ENCODE measurements around the gene FBXO8.
A peak's percentile ranks its signal among the peaks of the same experiment; 100 is the strongest.
"Not testable (repeated sequence)": the region's sequence is repeated elsewhere in the genome, so short reads cannot be mapped to it uniquely, and the experiment has no call there.

Gene FBXO8

DNA sequence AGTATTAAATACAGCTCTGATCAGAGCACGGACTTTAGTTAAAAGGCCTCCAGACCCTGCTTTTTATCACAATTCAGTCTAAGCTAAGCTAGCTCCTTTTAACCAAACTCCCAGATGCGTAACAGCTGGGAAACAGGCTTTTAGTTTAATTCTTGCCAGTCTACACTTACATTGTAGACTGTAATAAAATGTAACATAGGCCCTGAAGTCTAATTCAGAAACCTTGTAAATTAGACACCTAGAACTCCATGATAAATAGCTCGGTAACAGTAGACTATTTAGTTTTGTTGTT lies 20.1 kb downstream of the FBXO8 start:
- TF ChIP-seq, protein P1, sequence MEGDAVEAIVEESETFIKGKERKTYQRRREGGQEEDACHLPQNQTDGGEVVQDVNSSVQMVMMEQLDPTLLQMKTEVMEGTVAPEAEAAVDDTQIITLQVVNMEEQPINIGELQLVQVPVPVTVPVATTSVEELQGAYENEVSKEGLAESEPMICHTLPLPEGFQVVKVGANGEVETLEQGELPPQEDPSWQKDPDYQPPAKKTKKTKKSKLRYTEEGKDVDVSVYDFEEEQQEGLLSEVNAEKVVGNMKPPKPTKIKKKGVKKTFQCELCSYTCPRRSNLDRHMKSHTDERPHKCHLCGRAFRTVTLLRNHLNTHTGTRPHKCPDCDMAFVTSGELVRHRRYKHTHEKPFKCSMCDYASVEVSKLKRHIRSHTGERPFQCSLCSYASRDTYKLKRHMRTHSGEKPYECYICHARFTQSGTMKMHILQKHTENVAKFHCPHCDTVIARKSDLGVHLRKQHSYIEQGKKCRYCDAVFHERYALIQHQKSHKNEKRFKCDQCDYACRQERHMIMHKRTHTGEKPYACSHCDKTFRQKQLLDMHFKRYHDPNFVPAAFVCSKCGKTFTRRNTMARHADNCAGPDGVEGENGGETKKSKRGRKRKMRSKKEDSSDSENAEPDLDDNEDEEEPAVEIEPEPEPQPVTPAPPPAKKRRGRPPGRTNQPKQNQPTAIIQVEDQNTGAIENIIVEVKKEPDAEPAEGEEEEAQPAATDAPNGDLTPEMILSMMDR (IDR thresholded peaks at IDR 0.05; ENCODE audit: low read depth, low read length) = no peak
- no peak overlapping the region for H3K4me3 ChIP-seq (ENCODE audit: low read depth, low read length)
- in situ Hi-C loops (cut with HindIII; ENCODE audit: low sequenced_read_pairs) = no loop called here
- DNase-seq (ENCODE audit: low read depth, low spot score) = no peak

DNA sequence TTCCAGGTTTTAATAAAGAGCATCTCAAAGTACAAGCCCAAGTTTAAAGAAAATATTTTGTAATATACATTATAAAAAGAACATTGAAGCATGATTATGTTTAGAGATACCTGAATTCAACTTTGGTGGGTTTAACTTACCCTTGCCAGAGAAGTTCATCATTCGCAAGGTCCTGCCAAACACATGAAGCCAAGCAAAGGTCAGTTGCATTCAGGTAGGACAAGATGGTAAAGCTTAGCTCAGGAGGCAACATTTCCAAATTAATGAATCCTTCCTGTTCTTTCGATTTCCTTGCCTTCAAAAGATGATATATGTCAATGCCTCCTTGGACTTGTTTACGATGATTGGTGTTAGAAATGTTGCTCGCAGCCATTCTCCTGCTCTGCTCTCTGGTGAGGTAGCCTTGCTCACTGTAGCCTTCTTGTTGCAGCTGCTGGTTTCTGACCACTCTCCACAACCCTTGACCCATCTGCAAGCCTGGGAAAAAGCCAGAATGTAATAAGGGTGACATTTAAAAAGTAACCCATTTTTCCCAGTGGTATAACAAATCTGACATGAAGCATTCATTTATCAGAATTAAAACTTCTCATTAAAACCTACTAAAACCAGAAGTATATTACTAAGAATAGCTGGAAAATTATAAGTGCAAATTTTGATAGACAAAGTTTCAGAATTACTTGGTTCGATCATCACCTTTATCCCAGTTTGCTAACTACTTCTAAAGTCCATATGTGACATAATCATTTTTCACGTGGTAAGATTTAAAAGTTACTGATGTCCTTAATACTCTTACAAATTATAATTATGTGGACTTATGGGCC lies 20.6 kb downstream of the FBXO8 start:
- H3K4me3 ChIP-seq (ENCODE audit: low read depth, low read length) = no peak overlapping the region
- DNase-seq (ENCODE audit: low read depth, low spot score) = no peak
- in situ Hi-C loops (cut with HindIII; ENCODE audit: low sequenced_read_pairs) = no loop called here
- TF ChIP-seq, protein P1 (IDR thresholded peaks at IDR 0.05; ENCODE audit: low read depth, low read length) = no peak

DNA sequence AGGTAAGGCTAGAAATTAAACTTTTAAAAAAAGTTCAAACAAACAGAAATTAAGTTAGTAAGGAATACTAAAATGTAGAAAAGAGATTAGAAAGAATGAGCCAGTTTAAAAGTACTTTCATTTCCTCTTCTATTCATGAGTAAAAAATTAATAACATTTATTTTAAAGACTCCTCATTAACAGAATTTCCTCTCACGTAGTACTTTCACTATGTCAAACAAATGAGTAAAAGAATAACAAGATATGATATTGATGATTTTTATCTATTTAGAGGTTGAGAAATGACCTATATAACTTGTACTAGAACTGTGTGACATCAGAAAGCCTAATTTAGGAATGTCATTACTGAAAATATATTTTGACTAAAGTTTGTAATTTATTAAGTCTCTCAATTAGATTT lies 22.0 kb downstream of the FBXO8 start:
- in situ Hi-C loops (cut with HindIII; ENCODE audit: low sequenced_read_pairs); DNase-seq (ENCODE audit: low read depth, low spot score); H3K4me3 ChIP-seq (ENCODE audit: low read depth, low read length): not testable (repeated sequence)

DNA sequence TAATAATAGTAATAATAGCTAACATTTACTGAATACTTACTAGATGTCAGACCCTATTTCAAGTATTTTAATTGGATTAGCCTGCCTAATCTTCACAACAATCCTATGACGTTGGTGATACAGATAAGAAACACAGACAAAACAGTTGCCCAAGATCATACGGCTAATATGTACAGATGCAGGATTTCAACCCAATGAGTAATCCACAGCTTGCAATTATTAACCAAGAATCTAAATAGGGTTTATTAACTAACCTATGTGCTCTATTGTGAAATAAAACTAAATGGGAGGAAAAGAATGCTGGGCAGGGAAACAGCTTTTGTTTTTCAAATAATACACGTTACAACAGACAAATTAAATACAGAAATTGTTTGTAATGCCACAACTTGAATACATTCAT lies 23.4 kb downstream of the FBXO8 start:
- TF ChIP-seq, protein P1 (IDR thresholded peaks at IDR 0.05; ENCODE audit: low read depth, low read length) = no peak
- in situ Hi-C loops (cut with HindIII; ENCODE audit: low sequenced_read_pairs) = no loop called here
- DNase-seq (ENCODE audit: low read depth, low spot score) = no peak
- H3K4me3 ChIP-seq (ENCODE audit: low read depth, low read length) = no peak overlapping the region

DNA sequence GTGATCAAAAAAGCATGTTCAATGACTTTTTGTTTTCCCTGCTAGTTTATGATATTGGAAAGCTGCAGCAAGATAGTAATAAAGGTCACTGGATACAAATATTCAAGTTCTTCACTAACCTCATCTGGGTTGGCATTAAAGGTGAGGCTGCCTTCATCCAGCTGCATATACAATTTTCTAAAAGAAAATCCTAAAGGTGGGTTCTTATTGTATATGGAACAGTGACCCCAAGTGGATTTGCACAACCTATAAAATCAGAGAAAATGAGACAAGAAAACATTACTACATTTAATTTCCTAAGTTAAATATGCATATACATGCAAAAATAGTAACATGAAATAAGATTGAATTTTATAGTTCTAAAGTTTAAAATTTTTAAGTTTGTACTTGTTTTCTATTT lies 23.9 kb downstream of the FBXO8 start:
- no peak overlapping the region for H3K4me3 ChIP-seq (ENCODE audit: low read depth, low read length)
- in situ Hi-C loops (cut with HindIII; ENCODE audit: low sequenced_read_pairs) = no loop called here
- TF ChIP-seq, protein P1 (IDR thresholded peaks at IDR 0.05; ENCODE audit: low read depth, low read length) = no peak
- no peak for DNase-seq (ENCODE audit: low read depth, low spot score)

DNA sequence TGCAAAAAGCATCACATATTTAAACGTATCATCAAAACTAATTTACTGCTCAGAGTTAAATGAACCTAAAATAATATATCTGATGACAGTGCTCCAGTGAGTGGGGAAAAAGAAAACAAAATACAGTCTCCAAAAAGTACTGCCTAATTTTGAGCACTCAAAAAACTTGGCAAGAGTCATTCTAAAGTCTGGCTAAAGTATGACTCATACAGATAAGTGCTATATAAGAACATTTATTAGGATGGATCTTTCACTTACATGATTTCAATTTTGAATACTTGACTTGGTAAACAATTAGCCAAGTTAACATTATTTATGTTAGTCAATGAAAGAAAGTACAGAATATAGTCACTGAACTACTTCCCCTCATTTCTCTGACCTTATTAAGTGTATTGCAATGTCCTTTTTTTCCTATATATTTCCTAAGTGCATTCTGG lies 27.2 kb downstream of the FBXO8 start:
- peak; percentile 54 for DNase-seq (ENCODE audit: low read depth, low spot score)
- TF ChIP-seq, protein P1 (IDR thresholded peaks at IDR 0.05; ENCODE audit: low read depth, low read length) = no peak
- in situ Hi-C loops (cut with HindIII; ENCODE audit: low sequenced_read_pairs) = no loop called here
- no peak overlapping the region for H3K4me3 ChIP-seq (ENCODE audit: low read depth, low read length)

DNA sequence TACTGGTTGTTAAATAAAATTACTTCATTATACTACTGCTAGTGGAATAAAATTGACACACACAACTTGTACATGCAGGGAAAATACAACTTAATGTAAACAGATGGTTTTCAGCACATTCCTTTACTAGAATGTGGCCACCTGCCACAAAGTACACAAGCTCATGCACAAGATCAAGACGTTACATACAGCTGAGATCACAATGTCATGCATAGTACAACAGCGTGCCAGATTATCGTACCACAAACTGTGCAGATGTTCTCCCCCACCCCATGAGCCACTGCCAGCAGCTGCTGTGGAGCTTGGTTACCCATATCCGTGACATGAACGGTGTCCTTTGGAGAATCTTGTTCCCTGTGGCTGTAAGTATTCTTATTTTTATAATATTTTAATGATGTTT lies 27.7 kb downstream of the FBXO8 start:
- TF ChIP-seq, protein P1 (IDR thresholded peaks at IDR 0.05; ENCODE audit: low read depth, low read length) = no peak
- in situ Hi-C loops (cut with HindIII; ENCODE audit: low sequenced_read_pairs) = no loop called here
- peak; percentile 72 for DNase-seq (ENCODE audit: low read depth, low spot score)
- H3K4me3 ChIP-seq (ENCODE audit: low read depth, low read length) = no peak overlapping the region
